ENCODE data around the gene MBTPS1. TPM values are rescaled to one million over a fixed set of nuclear protein-coding genes. Genes with fewer than 3 reads are reported as not detected.

The MBTPS1 gene
- total and polyA plus RNA-seq, 2 donors (not counting 1 experiment from before 2014, with no cell fraction given): 80.3 to 109 TPM

GRCh38 chr16:84153660-84154214, 37.0 kb upstream of the MBTPS1 start:
- Histone ChIP-seq H3K27ac (ENCODE audit: insufficient read depth, low read length) (no peak overlapping the region), H3K4me1 (ENCODE audit: control insufficient read depth, extremely low read depth, insufficient read depth, low read length) (no peaks in the 10 kb centered on the region), H4K20me1 (ENCODE audit: control insufficient read depth, extremely low read depth, insufficient read depth, low read length) (no peaks in the 10 kb centered on the region), H3K9me3 (ENCODE audit: control insufficient read depth, insufficient read depth, low read depth, low read length) (no peaks in the 10 kb centered on the region), H3K9ac (ENCODE audit: insufficient read depth, low read length) (no peak overlapping the region), H3K79me2 (ENCODE audit: control insufficient read depth, insufficient read depth, low read length) (no peaks in the 10 kb centered on the region), H3K36me3 (ENCODE audit: control insufficient read depth, insufficient read depth, low read length) (no peaks in the 10 kb centered on the region), H3K27me3 (ENCODE audit: control insufficient read depth, insufficient read depth, low read length) (peaks cover 8% of the 10 kb centered on the region), H3K4me3 (replicated peaks in 1 of 4; ENCODE audit: control extremely low read depth in 1 of 4, insufficient read depth in 1 of 4, low read depth in 3 of 4, low read length in 4 of 4) (no peak overlapping the region), H3K4me2 (ENCODE audit: extremely low read depth, insufficient read depth, low read length) (no peak overlapping the region), H2AFZ (ENCODE audit: low read length) (no peak overlapping the region)
- TF ChIP-seq, protein P1, sequence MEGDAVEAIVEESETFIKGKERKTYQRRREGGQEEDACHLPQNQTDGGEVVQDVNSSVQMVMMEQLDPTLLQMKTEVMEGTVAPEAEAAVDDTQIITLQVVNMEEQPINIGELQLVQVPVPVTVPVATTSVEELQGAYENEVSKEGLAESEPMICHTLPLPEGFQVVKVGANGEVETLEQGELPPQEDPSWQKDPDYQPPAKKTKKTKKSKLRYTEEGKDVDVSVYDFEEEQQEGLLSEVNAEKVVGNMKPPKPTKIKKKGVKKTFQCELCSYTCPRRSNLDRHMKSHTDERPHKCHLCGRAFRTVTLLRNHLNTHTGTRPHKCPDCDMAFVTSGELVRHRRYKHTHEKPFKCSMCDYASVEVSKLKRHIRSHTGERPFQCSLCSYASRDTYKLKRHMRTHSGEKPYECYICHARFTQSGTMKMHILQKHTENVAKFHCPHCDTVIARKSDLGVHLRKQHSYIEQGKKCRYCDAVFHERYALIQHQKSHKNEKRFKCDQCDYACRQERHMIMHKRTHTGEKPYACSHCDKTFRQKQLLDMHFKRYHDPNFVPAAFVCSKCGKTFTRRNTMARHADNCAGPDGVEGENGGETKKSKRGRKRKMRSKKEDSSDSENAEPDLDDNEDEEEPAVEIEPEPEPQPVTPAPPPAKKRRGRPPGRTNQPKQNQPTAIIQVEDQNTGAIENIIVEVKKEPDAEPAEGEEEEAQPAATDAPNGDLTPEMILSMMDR (conservative IDR thresholded peaks at IDR 0.05 in 1 of 2, IDR thresholded peaks at IDR 0.05 in 1 of 2; ENCODE audit: low read depth in 1 of 2, low read length in 2 of 2): no peak
- no peak for DNase-seq (ENCODE audit: low read depth in 2 of 2)

DNA sequence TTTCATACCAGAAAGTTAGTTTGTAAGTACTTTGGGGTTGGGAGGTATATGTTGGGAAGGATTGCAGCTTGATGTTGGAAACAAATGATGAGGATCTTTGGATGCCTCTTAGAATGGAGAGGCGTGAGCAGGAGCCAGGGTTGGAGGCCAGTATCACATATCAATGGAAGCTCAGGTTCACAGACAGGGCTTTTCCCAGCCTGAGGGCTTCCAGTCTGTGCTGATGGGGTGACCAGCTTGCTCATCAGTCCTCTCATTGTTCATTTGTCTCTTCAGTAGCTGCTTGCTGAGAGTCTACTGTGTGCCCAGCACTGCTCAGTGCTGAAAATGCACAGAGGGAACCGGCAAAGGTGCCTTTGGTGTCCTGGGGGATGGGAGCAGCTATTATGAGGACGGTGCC, 34.2 kb upstream of the MBTPS1 start:
- no peaks in the 10 kb centered on the region for H3K9me3 ChIP-seq (ENCODE audit: control insufficient read depth, insufficient read depth, low read depth, low read length)
- H3K4me2 ChIP-seq (ENCODE audit: extremely low read depth, insufficient read depth, low read length): no peak overlapping the region
- no peak overlapping the region for H3K4me3 ChIP-seq (replicated peaks in 1 of 4; ENCODE audit: control extremely low read depth in 1 of 4, insufficient read depth in 1 of 4, low read depth in 3 of 4, low read length in 4 of 4)
- H3K27me3 ChIP-seq (ENCODE audit: control insufficient read depth, insufficient read depth, low read length): no peaks in the 10 kb centered on the region
- H3K9ac ChIP-seq (ENCODE audit: insufficient read depth, low read length): no peak overlapping the region
- H2AFZ ChIP-seq (ENCODE audit: low read length): no peak overlapping the region
- H3K36me3 ChIP-seq (ENCODE audit: control insufficient read depth, insufficient read depth, low read length): no peaks in the 10 kb centered on the region
- no peak overlapping the region for H3K27ac ChIP-seq (ENCODE audit: insufficient read depth, low read length)
- no peaks in the 10 kb centered on the region for H4K20me1 ChIP-seq (ENCODE audit: control insufficient read depth, extremely low read depth, insufficient read depth, low read length)
- no peaks in the 10 kb centered on the region for H3K79me2 ChIP-seq (ENCODE audit: control insufficient read depth, insufficient read depth, low read length)
- H3K4me1 ChIP-seq (ENCODE audit: control insufficient read depth, extremely low read depth, insufficient read depth, low read length): no peaks in the 10 kb centered on the region
- no peak for TF ChIP-seq EZH2 (IDR thresholded peaks at IDR 0.05; ENCODE audit: low read length, missing control alignments)
- TF ChIP-seq, protein P1 (conservative IDR thresholded peaks at IDR 0.05 in 1 of 2, IDR thresholded peaks at IDR 0.05 in 1 of 2; ENCODE audit: low read depth in 1 of 2, low read length in 2 of 2): no peak
- no peak for DNase-seq (ENCODE audit: low read depth in 2 of 2)

DNA sequence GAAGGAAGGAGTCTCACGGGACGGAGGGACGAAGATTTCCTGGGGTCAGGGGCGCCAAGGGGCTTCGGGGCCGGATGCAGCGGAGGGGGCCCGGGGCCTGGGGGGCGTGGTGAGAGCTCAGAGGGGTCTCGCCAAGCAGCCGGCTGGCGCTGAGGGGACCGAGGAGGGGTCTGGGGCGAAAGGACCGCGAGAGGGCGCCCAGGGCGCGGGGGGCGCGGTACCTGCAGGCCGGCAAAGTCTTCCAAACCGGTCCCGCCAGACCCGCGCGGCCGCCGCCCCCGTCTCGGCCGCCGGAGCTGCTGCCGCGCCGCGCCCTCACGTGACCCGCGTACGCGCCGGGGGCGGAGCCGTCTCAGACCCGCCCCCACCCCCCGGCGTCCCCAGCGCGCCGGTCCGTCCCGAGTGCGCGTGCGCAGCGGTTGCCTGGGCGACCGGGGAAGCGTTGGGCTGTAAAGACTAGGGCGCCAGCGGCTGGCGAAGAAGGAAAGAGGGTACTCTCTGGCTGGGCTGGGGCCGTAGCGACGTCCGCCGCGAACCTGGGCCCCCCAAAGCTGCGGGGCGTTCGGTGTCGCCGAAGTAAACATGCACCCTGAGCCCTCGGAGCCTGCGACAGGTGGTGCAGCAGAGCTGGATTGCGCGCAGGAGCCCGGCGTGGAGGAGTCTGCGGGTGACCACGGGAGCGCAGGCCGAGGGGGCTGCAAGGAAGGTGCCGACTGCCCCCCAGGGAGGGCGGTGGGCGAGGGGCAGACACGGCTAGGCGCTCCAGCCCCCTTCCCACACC, 28.3 kb upstream of the MBTPS1 start, which contains the start of the genes DNAAF1 and HSDL1:
Gene DNAAF1, plus strand, starts transcription at position 450 of the 781 bp plus-strand sequence. Its CDS starts 133 bp downstream, at position 583.
Gene HSDL1, minus strand, starts transcription at position 319 of the 781 bp plus-strand sequence. CDS start 13,856 bp downstream, outside the sequence.
- Histone ChIP-seq H3K36me3 (ENCODE audit: control insufficient read depth, insufficient read depth, low read length) (no peaks in the 10 kb centered on the region), H3K27ac (ENCODE audit: insufficient read depth, low read length) (peak within 1 kb of the TSS; percentile 43)
- DNase-seq (ENCODE audit: low read depth in 2 of 2): peak; percentile 63 to 76

More for the DNA sequence above, 28.3 kb upstream of the MBTPS1 start, which contains the start of the genes DNAAF1 and HSDL1:
- Histone ChIP-seq H3K79me2 (ENCODE audit: control insufficient read depth, insufficient read depth, low read length) (peaks cover 9% of the 10 kb centered on the region), H2AFZ (ENCODE audit: low read length) (peak within 1 kb of the TSS; percentile 81), H3K4me2 (ENCODE audit: extremely low read depth, insufficient read depth, low read length) (peak within 1 kb of the TSS; percentile 88), H3K9ac (ENCODE audit: insufficient read depth, low read length) (peak within 1 kb of the TSS; percentile 67), H3K9me3 (ENCODE audit: control insufficient read depth, insufficient read depth, low read depth, low read length) (no peaks in the 10 kb centered on the region), H4K20me1 (ENCODE audit: control insufficient read depth, extremely low read depth, insufficient read depth, low read length) (no peaks in the 10 kb centered on the region), H3K27me3 (ENCODE audit: control insufficient read depth, insufficient read depth, low read length) (no peaks in the 10 kb centered on the region), H3K4me1 (ENCODE audit: control insufficient read depth, extremely low read depth, insufficient read depth, low read length) (peaks cover 2% of the 10 kb centered on the region), H3K4me3 (replicated peaks in 1 of 4; ENCODE audit: control extremely low read depth in 1 of 4, insufficient read depth in 1 of 4, low read depth in 3 of 4, low read length in 4 of 4) (peak within 1 kb of the TSS; percentile 71 to 87 (median 78))
- TF ChIP-seq, protein P1 (conservative IDR thresholded peaks at IDR 0.05 in 1 of 2, IDR thresholded peaks at IDR 0.05 in 1 of 2; ENCODE audit: low read depth in 1 of 2, low read length in 2 of 2): no peak
- no peak for TF ChIP-seq EZH2 (IDR thresholded peaks at IDR 0.05; ENCODE audit: low read length, missing control alignments)

All from fibroblast of lung (primary cell).